HG02642 (cell line): ENCODE measurements around the gene GDA.

Source experiments
- ATAC-seq: cut with Tn5 transposase; IDR thresholded peaks from one replicate; pipeline ENCODE4 v1.9.1; 2021; ENCODE audit warnings: mild to moderate bottlenecking; ENCODE audit not compliant: unreplicated experiment, poor library complexity

GDA gene

GRCh38 chr9:72203205-72203803 lies 54.1 kb downstream of the GDA start:
- peak; percentile 71 for ATAC-seq

GRCh38 chr9:72204062-72204461 lies 54.8 kb downstream of the GDA start:
- no peak for ATAC-seq

- peak; percentile 64 for ATAC-seq
These were observed 56.3 kb downstream of the GDA start for GRCh38 chr9:72205513-72205912.

GRCh38 chr9:72207278-72207677 lies 58.0 kb downstream of the GDA start:
- peak; percentile 43 for ATAC-seq

GRCh38 chr9:72210522-72210921 lies 61.3 kb downstream of the GDA start:
- ATAC-seq: no peak

- no peak for ATAC-seq
These were observed 61.8 kb downstream of the GDA start for GRCh38 chr9:72211047-72211446.

GRCh38 chr9:72213906-72214305 lies 64.7 kb downstream of the GDA start:
- ATAC-seq: no peak

GRCh38 chr9:72217306-72217842 lies 68.1 kb downstream of the GDA start:
- no peak for ATAC-seq

- no peak for ATAC-seq
These were observed 71.3 kb downstream of the GDA start for GRCh38 chr9:72220589-72220988.

GRCh38 chr9:72226146-72226812 lies 77.0 kb downstream of the GDA start:
- no peak for ATAC-seq

- ATAC-seq: no peak
These were observed 79.0 kb downstream of the GDA start for GRCh38 chr9:72228282-72228681.

GRCh38 chr9:72232778-72233177 lies 83.5 kb downstream of the GDA start:
- ATAC-seq: no peak

GRCh38 chr9:72247549-72247948 lies 98.3 kb downstream of the GDA start:
- no peak for ATAC-seq

- no peak for ATAC-seq
These were observed 102.3 kb downstream of the GDA start for GRCh38 chr9:72251589-72251988.

GRCh38 chr9:72254901-72255545 lies 105.8 kb downstream of the GDA start:
- no peak for ATAC-seq

- no peak for ATAC-seq
These were observed 106.3 kb downstream of the GDA start for GRCh38 chr9:72255569-72255968.

GRCh38 chr9:72256931-72257330 lies 107.7 kb downstream of the GDA start:
- no peak for ATAC-seq

- no peak for ATAC-seq
These were observed 108.6 kb downstream of the GDA start for GRCh38 chr9:72257814-72258213.

- ATAC-seq: no peak
These were observed 112.8 kb downstream of the GDA start for GRCh38 chr9:72262063-72262462.

GRCh38 chr9:72263572-72263971 lies 114.3 kb downstream of the GDA start:
- ATAC-seq: no peak

- no peak for ATAC-seq
These were observed 119.7 kb downstream of the GDA start for GRCh38 chr9:72268961-72269360.
